Peyer's patch (tissue), 4 donors: ENCODE data around the gene IGF2BP1. TPM values are rescaled to one million over a fixed set of nuclear protein-coding genes. Genes with fewer than 3 reads are reported as not detected.
"Not testable (repeated sequence)": the region's sequence is repeated elsewhere in the genome, so short reads cannot be mapped to it uniquely, and the experiment has no call there.

Experiments
- DNase-seq, 3 donors: peaks; one replicate each; pipeline ENCODE4 v3.0.0-alpha.2; 2017 to 2019
- H3K27ac ChIP-seq, 4 donors: fragments of 200-600 bp; sonication (generic); one replicate each; pipeline ENCODE4 v1.5.1; 2016 to 2019
- H3K27me3 ChIP-seq, 2 donors: fragments of 200-600 bp; sonication (generic); one replicate each; pipeline ENCODE4 v1.5.1; 2019
- H3K36me3 ChIP-seq, 3 donors: fragments of 200-600 bp; sonication (generic); one replicate each; pipeline ENCODE4 v1.5.1; 2016 to 2019
- H3K4me1 ChIP-seq, 4 donors: fragments of 200-600 bp; sonication (generic); one replicate each; pipeline ENCODE4 v1.5.1; 2016 to 2019
- H3K4me3 ChIP-seq, 4 donors: fragments of 200-600 bp; sonication (generic); 1 replicate in 3 of 4; 2 replicates in 1 of 4; pipeline ENCODE4 v1.5.1; 2016 to 2019; ENCODE audit warnings: mild to moderate bottlenecking in 1 of 4
- H3K9me3 ChIP-seq, 4 donors: fragments of 200-600 bp; sonication (generic); one replicate each; pipeline ENCODE4 v1.5.1; 2016 to 2019; ENCODE audit warnings: mild to moderate bottlenecking in 1 of 4
- CTCF ChIP-seq, 6 experiments: fragments of 450-650 bp in 4 of 6; fragments of 200-600 bp in 2 of 6; sonication (generic) in 1 of 6; IDR thresholded peaks; one replicate each; pipeline ENCODE4 v1.5.1; 2017 to 2019; ENCODE audit warnings: antibody characterized with exemption in 6 of 6, mild to moderate bottlenecking in 3 of 6, moderate library complexity in 1 of 6
- POLR2A ChIP-seq, 2 donors: fragments of 450-650 bp; IDR thresholded peaks; one replicate each; pipeline ENCODE4 v1.5.1; 2017; ENCODE audit warnings: antibody characterized with exemption in 2 of 2, mild to moderate bottlenecking in 2 of 2, moderate library complexity in 2 of 2
- total RNA-seq, 4 donors: library from RNA; depleted of rRNA; stranded (reverse); fragments of >200 nt; gene quantifications; one replicate each; pipeline ENCODE4 v1.1.0, GENCODE V29; 2016

The IGF2BP1 gene
- total RNA-seq, 4 donors from 2014 or later: 0.54 TPM; not detected in 3

DNA sequence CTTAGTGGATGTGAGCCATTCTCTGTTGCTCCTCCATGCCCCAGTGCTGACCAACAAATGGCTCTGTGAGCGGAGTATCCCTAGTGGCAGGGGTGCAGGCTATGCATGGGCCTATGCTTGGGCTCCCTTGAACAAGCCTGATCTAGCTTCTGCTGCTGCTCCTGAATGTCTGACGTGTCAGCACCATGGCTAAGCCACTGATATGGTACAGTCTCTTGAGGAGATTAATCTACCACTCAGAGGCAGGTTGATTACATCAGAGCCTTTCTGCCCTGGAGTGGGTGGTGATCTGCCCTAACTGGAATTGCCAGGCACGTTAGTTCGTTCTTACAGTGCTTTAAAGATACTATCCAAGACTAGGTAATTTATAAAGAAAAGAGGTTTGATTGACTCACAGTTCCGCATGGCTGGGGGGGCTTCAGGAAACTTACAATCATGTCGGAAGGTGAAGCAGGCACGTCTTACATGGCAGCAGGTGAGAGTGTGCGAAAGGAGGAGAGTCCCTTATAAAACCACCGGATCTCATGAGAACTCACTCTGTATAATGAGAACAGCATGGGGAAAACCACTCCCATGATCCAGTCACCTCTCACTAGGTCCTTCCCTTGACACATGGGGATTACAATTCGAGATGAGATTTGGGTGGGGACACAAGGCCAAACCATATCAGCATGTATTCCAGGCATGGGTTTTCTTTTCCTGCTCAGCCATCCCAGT, 93.9 kb downstream of the IGF2BP1 start:
- Histone ChIP-seq H3K36me3 (no peaks in the 10 kb centered on the region), H3K27me3 (no peaks in the 10 kb centered on the region), H3K9me3 (no peaks in the 10 kb centered on the region), H3K4me1 (no peaks in the 10 kb centered on the region), H3K4me3 (no peak overlapping the region), H3K27ac (no peak overlapping the region)
- TF ChIP-seq POLR2A (IDR thresholded peaks at IDR 0.05) (no peak), CTCF (IDR thresholded peaks at IDR 0.05) (no peak)
- DNase-seq: peak in 1 of 3 donors; percentile 38

GRCh38 chr17:49093131-49093530, 95.9 kb downstream of the IGF2BP1 start:
- TF ChIP-seq CTCF (IDR thresholded peaks at IDR 0.05) (no peak), POLR2A (IDR thresholded peaks at IDR 0.05) (no peak)
- no peaks in the 10 kb centered on the region for H3K9me3 ChIP-seq
- no peaks in the 10 kb centered on the region for H3K4me1 ChIP-seq
- H3K27ac ChIP-seq: no peak overlapping the region
- H3K4me3 ChIP-seq: no peak overlapping the region
- DNase-seq: no peak
- H3K27me3 ChIP-seq: no peaks in the 10 kb centered on the region
- no peaks in the 10 kb centered on the region for H3K36me3 ChIP-seq

- DNase-seq: no peak
- Histone ChIP-seq H3K27me3 (no peaks in the 10 kb centered on the region), H3K4me1 (no peaks in the 10 kb centered on the region), H3K27ac (peak overlapping the region in 1 of 4 donors; percentile 43), H3K9me3 (no peaks in the 10 kb centered on the region), H3K36me3 (no peaks in the 10 kb centered on the region), H3K4me3 (no peak overlapping the region)
- no peak for TF ChIP-seq POLR2A (IDR thresholded peaks at IDR 0.05)
- no peak for TF ChIP-seq CTCF (IDR thresholded peaks at IDR 0.05)
Observed at GRCh38 chr17:49100601-49101000, 103.4 kb downstream of the IGF2BP1 start.

GRCh38 chr17:49101054-49101534, 103.9 kb downstream of the IGF2BP1 start:
- TF ChIP-seq CTCF (IDR thresholded peaks at IDR 0.05) (no peak), POLR2A (IDR thresholded peaks at IDR 0.05) (no peak)
- H3K36me3 ChIP-seq: no peaks in the 10 kb centered on the region
- DNase-seq: peak in 1 of 3 donors; percentile 52

GRCh38 chr17:49103360-49103759, 106.2 kb downstream of the IGF2BP1 start:
- H3K27me3 ChIP-seq, H3K9me3 ChIP-seq, H3K4me1 ChIP-seq, H3K27ac ChIP-seq, DNase-seq, H3K4me3 ChIP-seq, H3K36me3 ChIP-seq: not testable (repeated sequence)

More at GRCh38 chr17:49101054-49101534, 103.9 kb downstream of the IGF2BP1 start:
- H3K4me1 ChIP-seq: no peaks in the 10 kb centered on the region
- no peak overlapping the region for H3K4me3 ChIP-seq
- H3K27me3 ChIP-seq: no peaks in the 10 kb centered on the region
- peak overlapping the region in 1 of 4 donors; percentile 43 for H3K27ac ChIP-seq
- no peaks in the 10 kb centered on the region for H3K9me3 ChIP-seq

GRCh38 chr17:49104511-49105074, 107.4 kb downstream of the IGF2BP1 start:
- H3K9me3 ChIP-seq: no peaks in the 10 kb centered on the region
- DNase-seq: no peak
- no peaks in the 10 kb centered on the region for H3K4me1 ChIP-seq
- no peak overlapping the region for H3K4me3 ChIP-seq
- no peaks in the 10 kb centered on the region for H3K36me3 ChIP-seq
- H3K27ac ChIP-seq: no peak overlapping the region
- TF ChIP-seq POLR2A (IDR thresholded peaks at IDR 0.05) (no peak), CTCF (IDR thresholded peaks at IDR 0.05) (no peak)
- H3K27me3 ChIP-seq: no peaks in the 10 kb centered on the region
